Adrenal gland (tissue), 5 donors: ENCODE data around the gene PARP16.

Experiments
- POLR2A ChIP-seq, 2 donors: fragments of 450-650 bp; IDR thresholded peaks; one replicate each; pipeline ENCODE4 v1.6.1; 2017; ENCODE audit warnings: antibody characterized with exemption in 2 of 2, mild to moderate bottlenecking in 2 of 2, moderate library complexity in 1 of 2
- TF ChIP-seq, protein P1 (sequence below), 6 experiments: fragments of 450-650 bp in 4 of 6; fragments of 200-600 bp in 2 of 6; sonication (generic) in 1 of 6; IDR thresholded peaks; 1 replicate in 5 of 6; 2 replicates in 1 of 6; pipeline versions ENCODE4 v1.5.1 to v1.8.0; 2016 to 2021; ENCODE audit warnings: antibody characterized with exemption in 6 of 6, mild to moderate bottlenecking in 2 of 6, moderate library complexity in 1 of 6
- donor health status: DM: no; HTN: no; CAD: no.

DNA sequence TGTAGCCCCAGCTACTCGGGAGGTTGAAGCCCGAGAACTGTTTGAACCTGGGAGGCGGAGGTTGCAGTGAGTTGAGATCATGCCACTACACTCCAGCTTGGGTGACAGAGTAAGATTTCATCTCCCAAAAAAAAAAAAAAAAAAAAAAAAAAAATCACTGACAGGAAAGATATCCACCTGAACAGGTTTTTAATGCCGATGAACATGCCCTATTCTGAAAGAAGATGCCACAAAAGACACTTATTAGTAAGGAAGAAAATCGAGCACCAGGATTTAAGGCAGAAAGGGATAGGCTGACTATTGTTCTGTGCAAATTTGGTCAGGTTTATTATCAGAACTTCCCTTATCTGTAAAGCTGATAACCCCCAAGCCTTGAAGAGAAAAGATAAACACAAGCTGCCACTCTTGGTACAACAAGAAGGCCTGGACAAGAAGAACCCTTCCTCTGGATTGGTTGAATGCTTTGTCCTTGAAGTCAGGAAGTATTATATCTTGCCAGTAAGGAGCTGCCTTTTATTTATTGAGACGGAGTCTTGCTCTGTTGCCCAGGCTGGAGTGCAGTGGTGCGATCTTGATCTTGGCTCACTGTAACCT is 2.7 kb upstream of the PARP16 start:
- TF ChIP-seq, protein P1, sequence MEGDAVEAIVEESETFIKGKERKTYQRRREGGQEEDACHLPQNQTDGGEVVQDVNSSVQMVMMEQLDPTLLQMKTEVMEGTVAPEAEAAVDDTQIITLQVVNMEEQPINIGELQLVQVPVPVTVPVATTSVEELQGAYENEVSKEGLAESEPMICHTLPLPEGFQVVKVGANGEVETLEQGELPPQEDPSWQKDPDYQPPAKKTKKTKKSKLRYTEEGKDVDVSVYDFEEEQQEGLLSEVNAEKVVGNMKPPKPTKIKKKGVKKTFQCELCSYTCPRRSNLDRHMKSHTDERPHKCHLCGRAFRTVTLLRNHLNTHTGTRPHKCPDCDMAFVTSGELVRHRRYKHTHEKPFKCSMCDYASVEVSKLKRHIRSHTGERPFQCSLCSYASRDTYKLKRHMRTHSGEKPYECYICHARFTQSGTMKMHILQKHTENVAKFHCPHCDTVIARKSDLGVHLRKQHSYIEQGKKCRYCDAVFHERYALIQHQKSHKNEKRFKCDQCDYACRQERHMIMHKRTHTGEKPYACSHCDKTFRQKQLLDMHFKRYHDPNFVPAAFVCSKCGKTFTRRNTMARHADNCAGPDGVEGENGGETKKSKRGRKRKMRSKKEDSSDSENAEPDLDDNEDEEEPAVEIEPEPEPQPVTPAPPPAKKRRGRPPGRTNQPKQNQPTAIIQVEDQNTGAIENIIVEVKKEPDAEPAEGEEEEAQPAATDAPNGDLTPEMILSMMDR (IDR thresholded peaks at IDR 0.05) = no peak
- TF ChIP-seq POLR2A (IDR thresholded peaks at IDR 0.05) = no peak
